HAP-1 (cell line): ENCODE results near the gene PLXNC1.

Experiments used
- DNase-seq, 2 experiments: peaks; one replicate each; pipeline ENCODE4 v3.0.0-alpha.2; 2016 to 2020; ENCODE audit warnings: low spot score in 2 of 2
- H3K27me3 ChIP-seq: fragments of 250-450 bp; sonication (Bioruptor Pico); 2 replicates; pipeline ENCODE4 v1.5.1; 2020; ENCODE audit warnings: low read depth, mild to moderate bottlenecking, moderate library complexity
- H3K36me3 ChIP-seq: fragments of 250-450 bp; sonication (Bioruptor Pico); replicated peaks from 2 replicates; pipeline ENCODE4 v1.5.1; 2020; ENCODE audit warnings: mild to moderate bottlenecking
- H3K4me1 ChIP-seq: fragments of 250-450 bp; sonication (Bioruptor Pico); 2 replicates; pipeline ENCODE4 v1.5.1; 2020; ENCODE audit warnings: mild to moderate bottlenecking
- H3K4me3 ChIP-seq: fragments of 250-450 bp; sonication (Bioruptor Pico); 2 replicates; pipeline ENCODE4 v1.5.1; 2020; ENCODE audit warnings: mild to moderate bottlenecking, moderate library complexity
- H3K9me3 ChIP-seq: fragments of 250-450 bp; sonication (Bioruptor Pico); 2 replicates; pipeline ENCODE4 v1.5.1; 2020; ENCODE audit warnings: mild to moderate bottlenecking, moderate library complexity
- in situ Hi-C: fragments of 300-500 bp; cut with MboI; formaldehyde crosslinking; loops from 3 replicates; pipeline ENCODE4 v1.14.3; 2020; ENCODE audit warnings: low sequenced_read_pairs, inconsistent platforms, mixed read lengths

The PLXNC1 gene

GRCh38 chr12:94152292-94153078 lies 4.1 kb downstream of the PLXNC1 start:
- Histone ChIP-seq H3K27me3 (no peaks in the 10 kb centered on the region), H3K36me3 (no peaks in the 10 kb centered on the region), H3K4me1 (peaks cover 20% of the 10 kb centered on the region), H3K4me3 (no peak overlapping the region), H3K9me3 (no peaks in the 10 kb centered on the region)
- in situ Hi-C loops: no loop called here
- DNase-seq: no peak

GRCh38 chr12:94157181-94157580 lies 8.8 kb downstream of the PLXNC1 start:
- no peaks in the 10 kb centered on the region for H3K9me3 ChIP-seq
- H3K36me3 ChIP-seq: no peaks in the 10 kb centered on the region
- H3K27me3 ChIP-seq: no peaks in the 10 kb centered on the region
- in situ Hi-C loops: no loop called here
- DNase-seq: no peak
- peaks cover 20% of the 10 kb centered on the region for H3K4me1 ChIP-seq
- no peak overlapping the region for H3K4me3 ChIP-seq

GRCh38 chr12:94157981-94158411 lies 9.6 kb downstream of the PLXNC1 start:
- no peak for DNase-seq
- no peak overlapping the region for H3K4me3 ChIP-seq
- H3K36me3 ChIP-seq: no peaks in the 10 kb centered on the region
- in situ Hi-C loops: no loop called here
- no peaks in the 10 kb centered on the region for H3K9me3 ChIP-seq
- H3K27me3 ChIP-seq: no peaks in the 10 kb centered on the region
- H3K4me1 ChIP-seq: peaks cover 12% of the 10 kb centered on the region

- Histone ChIP-seq H3K4me3 (no peak overlapping the region), H3K4me1 (peaks cover 12% of the 10 kb centered on the region), H3K9me3 (no peaks in the 10 kb centered on the region), H3K36me3 (no peaks in the 10 kb centered on the region), H3K27me3 (no peaks in the 10 kb centered on the region)
- no peak for DNase-seq
- in situ Hi-C loops: no loop called here
These were observed 10.3 kb downstream of the PLXNC1 start for GRCh38 chr12:94158666-94159065.

GRCh38 chr12:94162108-94162507 lies 13.7 kb downstream of the PLXNC1 start:
- Histone ChIP-seq H3K4me1 (peaks cover 39% of the 10 kb centered on the region), H3K36me3 (no peaks in the 10 kb centered on the region), H3K27me3 (no peaks in the 10 kb centered on the region), H3K9me3 (no peaks in the 10 kb centered on the region), H3K4me3 (no peak overlapping the region)
- in situ Hi-C loops: no loop called here
- DNase-seq: no peak

GRCh38 chr12:94163850-94164249 lies 15.5 kb downstream of the PLXNC1 start:
- Histone ChIP-seq H3K4me3 (no peak overlapping the region), H3K36me3 (no peaks in the 10 kb centered on the region), H3K4me1 (peaks cover 52% of the 10 kb centered on the region), H3K27me3 (no peaks in the 10 kb centered on the region), H3K9me3 (no peaks in the 10 kb centered on the region)
- in situ Hi-C loops: no loop called here
- no peak for DNase-seq

GRCh38 chr12:94165138-94165537 lies 16.8 kb downstream of the PLXNC1 start:
- H3K4me1 ChIP-seq: peaks cover 52% of the 10 kb centered on the region
- in situ Hi-C loops: no loop called here
- H3K4me3 ChIP-seq: no peak overlapping the region
- no peaks in the 10 kb centered on the region for H3K27me3 ChIP-seq
- H3K9me3 ChIP-seq: no peaks in the 10 kb centered on the region
- H3K36me3 ChIP-seq: no peaks in the 10 kb centered on the region
- DNase-seq: peak; percentile 81 to 100

- Histone ChIP-seq H3K36me3 (no peaks in the 10 kb centered on the region), H3K4me3 (no peak overlapping the region), H3K9me3 (no peaks in the 10 kb centered on the region), H3K4me1 (peaks cover 51% of the 10 kb centered on the region), H3K27me3 (no peaks in the 10 kb centered on the region)
- in situ Hi-C loops: no loop called here
- DNase-seq: no peak
These were observed 17.4 kb downstream of the PLXNC1 start for GRCh38 chr12:94165670-94166364.

- no peaks in the 10 kb centered on the region for H3K9me3 ChIP-seq
- H3K4me1 ChIP-seq: peaks cover 40% of the 10 kb centered on the region
- H3K36me3 ChIP-seq: no peaks in the 10 kb centered on the region
- DNase-seq: no peak
- in situ Hi-C loops: no loop called here
- H3K4me3 ChIP-seq: no peak overlapping the region
- no peaks in the 10 kb centered on the region for H3K27me3 ChIP-seq
These were observed 18.8 kb downstream of the PLXNC1 start for GRCh38 chr12:94167071-94167755.

- H3K4me3 ChIP-seq: no peak overlapping the region
- no peaks in the 10 kb centered on the region for H3K9me3 ChIP-seq
- H3K36me3 ChIP-seq: no peaks in the 10 kb centered on the region
- no peaks in the 10 kb centered on the region for H3K27me3 ChIP-seq
- in situ Hi-C loops: no loop called here
- no peak for DNase-seq
- H3K4me1 ChIP-seq: peaks cover 40% of the 10 kb centered on the region
These were observed 19.5 kb downstream of the PLXNC1 start for GRCh38 chr12:94167756-94168416.

- no peak for DNase-seq
- H3K36me3 ChIP-seq: no peaks in the 10 kb centered on the region
- H3K4me3 ChIP-seq: no peak overlapping the region
- in situ Hi-C loops: no loop called here
- H3K4me1 ChIP-seq: peaks cover 32% of the 10 kb centered on the region
- no peaks in the 10 kb centered on the region for H3K27me3 ChIP-seq
- H3K9me3 ChIP-seq: no peaks in the 10 kb centered on the region
These were observed 21.1 kb downstream of the PLXNC1 start for GRCh38 chr12:94169495-94169894.

GRCh38 chr12:94169966-94170689 lies 21.8 kb downstream of the PLXNC1 start:
- H3K4me1 ChIP-seq: peaks cover 29% of the 10 kb centered on the region
- no peak for DNase-seq
- no peaks in the 10 kb centered on the region for H3K36me3 ChIP-seq
- H3K9me3 ChIP-seq: no peaks in the 10 kb centered on the region
- H3K27me3 ChIP-seq: no peaks in the 10 kb centered on the region
- no peak overlapping the region for H3K4me3 ChIP-seq
- in situ Hi-C loops: no loop called here
